Panc1 (cell line): Measurements from ENCODE around the gene MEIS1.

ENCODE experiments used
- POLR2AphosphoS5 ChIP-seq: IDR thresholded peaks from 2 replicates; pipeline ENCODE4 v1.6.1; 2012; ENCODE audit warnings: mild to moderate bottlenecking, low read depth, low read length, moderate library complexity
- SIN3A ChIP-seq: IDR thresholded peaks from 2 replicates; pipeline ENCODE4 v1.6.1; 2012; ENCODE audit warnings: low read depth, mild to moderate bottlenecking, low read length, moderate library complexity, borderline replicate concordance; ENCODE audit not compliant: insufficient read depth
- TCF7L2 ChIP-seq: IDR thresholded peaks from 2 replicates; pipeline ENCODE4 v1.6.1; 2011; ENCODE audit warnings: mild to moderate bottlenecking, low read depth, low read length, inconsistent platforms
- TF ChIP-seq, protein P1 (sequence below): fragments of 450-650 bp; IDR thresholded peaks from 2 replicates; pipeline ENCODE4 v1.5.1; 2017; ENCODE audit warnings: mild to moderate bottlenecking
- TF ChIP-seq, protein P2 (sequence below), 2 experiments: IDR thresholded peaks; 2 replicates each; pipeline ENCODE4 v1.6.1; 2011 to 2012; ENCODE audit warnings: low read depth in 2 of 2, control low read depth in 1 of 2, low read length in 1 of 2, mild to moderate bottlenecking in 1 of 2, moderate library complexity in 1 of 2; ENCODE audit not compliant: insufficient read depth in 1 of 2

DNA sequence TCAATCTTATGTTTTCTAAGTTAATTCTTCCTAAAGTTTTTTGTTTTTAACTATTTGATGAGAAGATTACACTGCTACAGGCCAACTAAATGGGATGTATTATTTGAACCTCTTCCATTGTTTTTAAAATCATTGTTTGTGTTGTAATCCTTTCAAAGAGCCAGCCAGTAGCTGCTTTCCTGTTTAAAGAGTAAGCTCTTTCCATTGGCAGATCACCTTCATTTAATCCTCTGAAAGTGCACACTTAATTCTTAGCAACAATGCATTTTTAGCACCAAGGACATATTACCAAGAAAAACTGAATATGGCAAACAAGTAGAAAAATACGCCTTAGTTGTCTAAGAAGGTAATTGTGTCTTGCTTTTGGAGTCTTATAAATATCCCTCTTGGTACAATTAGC, 54.0 kb downstream of the MEIS1 start:
- TF ChIP-seq, protein P1, sequence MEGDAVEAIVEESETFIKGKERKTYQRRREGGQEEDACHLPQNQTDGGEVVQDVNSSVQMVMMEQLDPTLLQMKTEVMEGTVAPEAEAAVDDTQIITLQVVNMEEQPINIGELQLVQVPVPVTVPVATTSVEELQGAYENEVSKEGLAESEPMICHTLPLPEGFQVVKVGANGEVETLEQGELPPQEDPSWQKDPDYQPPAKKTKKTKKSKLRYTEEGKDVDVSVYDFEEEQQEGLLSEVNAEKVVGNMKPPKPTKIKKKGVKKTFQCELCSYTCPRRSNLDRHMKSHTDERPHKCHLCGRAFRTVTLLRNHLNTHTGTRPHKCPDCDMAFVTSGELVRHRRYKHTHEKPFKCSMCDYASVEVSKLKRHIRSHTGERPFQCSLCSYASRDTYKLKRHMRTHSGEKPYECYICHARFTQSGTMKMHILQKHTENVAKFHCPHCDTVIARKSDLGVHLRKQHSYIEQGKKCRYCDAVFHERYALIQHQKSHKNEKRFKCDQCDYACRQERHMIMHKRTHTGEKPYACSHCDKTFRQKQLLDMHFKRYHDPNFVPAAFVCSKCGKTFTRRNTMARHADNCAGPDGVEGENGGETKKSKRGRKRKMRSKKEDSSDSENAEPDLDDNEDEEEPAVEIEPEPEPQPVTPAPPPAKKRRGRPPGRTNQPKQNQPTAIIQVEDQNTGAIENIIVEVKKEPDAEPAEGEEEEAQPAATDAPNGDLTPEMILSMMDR, result no peak
- TF ChIP-seq POLR2AphosphoS5, result no peak
- TF ChIP-seq, protein P2, sequence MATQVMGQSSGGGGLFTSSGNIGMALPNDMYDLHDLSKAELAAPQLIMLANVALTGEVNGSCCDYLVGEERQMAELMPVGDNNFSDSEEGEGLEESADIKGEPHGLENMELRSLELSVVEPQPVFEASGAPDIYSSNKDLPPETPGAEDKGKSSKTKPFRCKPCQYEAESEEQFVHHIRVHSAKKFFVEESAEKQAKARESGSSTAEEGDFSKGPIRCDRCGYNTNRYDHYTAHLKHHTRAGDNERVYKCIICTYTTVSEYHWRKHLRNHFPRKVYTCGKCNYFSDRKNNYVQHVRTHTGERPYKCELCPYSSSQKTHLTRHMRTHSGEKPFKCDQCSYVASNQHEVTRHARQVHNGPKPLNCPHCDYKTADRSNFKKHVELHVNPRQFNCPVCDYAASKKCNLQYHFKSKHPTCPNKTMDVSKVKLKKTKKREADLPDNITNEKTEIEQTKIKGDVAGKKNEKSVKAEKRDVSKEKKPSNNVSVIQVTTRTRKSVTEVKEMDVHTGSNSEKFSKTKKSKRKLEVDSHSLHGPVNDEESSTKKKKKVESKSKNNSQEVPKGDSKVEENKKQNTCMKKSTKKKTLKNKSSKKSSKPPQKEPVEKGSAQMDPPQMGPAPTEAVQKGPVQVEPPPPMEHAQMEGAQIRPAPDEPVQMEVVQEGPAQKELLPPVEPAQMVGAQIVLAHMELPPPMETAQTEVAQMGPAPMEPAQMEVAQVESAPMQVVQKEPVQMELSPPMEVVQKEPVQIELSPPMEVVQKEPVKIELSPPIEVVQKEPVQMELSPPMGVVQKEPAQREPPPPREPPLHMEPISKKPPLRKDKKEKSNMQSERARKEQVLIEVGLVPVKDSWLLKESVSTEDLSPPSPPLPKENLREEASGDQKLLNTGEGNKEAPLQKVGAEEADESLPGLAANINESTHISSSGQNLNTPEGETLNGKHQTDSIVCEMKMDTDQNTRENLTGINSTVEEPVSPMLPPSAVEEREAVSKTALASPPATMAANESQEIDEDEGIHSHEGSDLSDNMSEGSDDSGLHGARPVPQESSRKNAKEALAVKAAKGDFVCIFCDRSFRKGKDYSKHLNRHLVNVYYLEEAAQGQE (IDR thresholded peaks at IDR 0.05; ENCODE audit: insufficient read depth in 1 of 2, low read depth in 2 of 2, low read length in 1 of 2), result no peak
- TF ChIP-seq TCF7L2, result no peak
- no peak for TF ChIP-seq SIN3A
